ENCODE measurements around the gene ENOX1.

DNA sequence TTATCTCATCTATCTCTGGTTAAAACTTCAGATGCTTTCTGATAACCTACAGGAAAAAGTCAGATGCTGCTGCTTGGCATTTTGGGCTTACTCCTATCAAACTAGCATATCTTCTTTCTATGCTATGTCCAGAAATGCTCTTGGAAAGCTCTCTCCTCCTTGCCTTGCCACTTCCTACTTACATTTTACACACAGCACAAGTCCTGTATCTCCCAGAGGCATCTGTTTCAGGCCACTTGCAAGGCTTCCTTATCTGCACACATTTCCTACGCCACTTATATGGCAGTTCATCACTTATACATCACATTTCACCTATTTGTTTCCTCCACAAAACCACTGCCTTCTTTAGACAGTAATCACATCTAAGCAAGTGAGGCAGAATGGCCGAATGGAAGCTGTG is 543.1 kb downstream of the ENOX1 start:
- TF ChIP-seq, protein P1, sequence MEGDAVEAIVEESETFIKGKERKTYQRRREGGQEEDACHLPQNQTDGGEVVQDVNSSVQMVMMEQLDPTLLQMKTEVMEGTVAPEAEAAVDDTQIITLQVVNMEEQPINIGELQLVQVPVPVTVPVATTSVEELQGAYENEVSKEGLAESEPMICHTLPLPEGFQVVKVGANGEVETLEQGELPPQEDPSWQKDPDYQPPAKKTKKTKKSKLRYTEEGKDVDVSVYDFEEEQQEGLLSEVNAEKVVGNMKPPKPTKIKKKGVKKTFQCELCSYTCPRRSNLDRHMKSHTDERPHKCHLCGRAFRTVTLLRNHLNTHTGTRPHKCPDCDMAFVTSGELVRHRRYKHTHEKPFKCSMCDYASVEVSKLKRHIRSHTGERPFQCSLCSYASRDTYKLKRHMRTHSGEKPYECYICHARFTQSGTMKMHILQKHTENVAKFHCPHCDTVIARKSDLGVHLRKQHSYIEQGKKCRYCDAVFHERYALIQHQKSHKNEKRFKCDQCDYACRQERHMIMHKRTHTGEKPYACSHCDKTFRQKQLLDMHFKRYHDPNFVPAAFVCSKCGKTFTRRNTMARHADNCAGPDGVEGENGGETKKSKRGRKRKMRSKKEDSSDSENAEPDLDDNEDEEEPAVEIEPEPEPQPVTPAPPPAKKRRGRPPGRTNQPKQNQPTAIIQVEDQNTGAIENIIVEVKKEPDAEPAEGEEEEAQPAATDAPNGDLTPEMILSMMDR (IDR thresholded peaks at IDR 0.05): no peak
- no peak for TF ChIP-seq EZH2 (IDR thresholded peaks at IDR 0.05)
